GM23338 (cell line): Measurements from ENCODE around the gene HADHA. TPM values are rescaled to one million over a fixed set of nuclear protein-coding genes. Genes with fewer than 3 reads are reported as not detected.

Experiments
- ATAC-seq: fragments of 200-7000 bp; cut with Tn5 transposase; 3 replicates; pipeline ENCODE4 v1.9.1; 2020
- DNase-seq: peaks from one replicate; pipeline ENCODE4 v3.0.0-alpha.2; 2015; ENCODE audit warnings: low spot score
- H2AFZ ChIP-seq: fragments of 200-600 bp; sonication (generic); 2 replicates; pipeline ENCODE4 v1.8.0; 2016; ENCODE audit warnings: antibody characterized with exemption, mild to moderate bottlenecking, moderate library complexity
- H3F3A ChIP-seq: fragments of 200-600 bp; sonication (generic); replicated peaks from 2 replicates; pipeline ENCODE4 v1.8.0; 2017; ENCODE audit warnings: antibody characterized with exemption, mixed run types, low read depth
- H3K27ac ChIP-seq: fragments of 200-600 bp; sonication (generic); 2 replicates; pipeline ENCODE4 v1.6.1; 2016; ENCODE audit warnings: low read depth
- H3K27me3 ChIP-seq: fragments of 200-600 bp; sonication (generic); 2 replicates; pipeline ENCODE4 v1.8.0; 2016; ENCODE audit warnings: mild to moderate bottlenecking, mixed run types, moderate library complexity; ENCODE audit not compliant: insufficient read depth
- H3K36me3 ChIP-seq: fragments of 200-600 bp; sonication (generic); 2 replicates; pipeline ENCODE4 v1.8.0; 2016; ENCODE audit warnings: mild to moderate bottlenecking; ENCODE audit not compliant: insufficient read depth
- H3K4me1 ChIP-seq: fragments of 200-600 bp; sonication (generic); 2 replicates; pipeline ENCODE4 v1.8.0; 2016; ENCODE audit warnings: mild to moderate bottlenecking, moderate library complexity; ENCODE audit not compliant: insufficient read depth
- H3K4me2 ChIP-seq: fragments of 200-600 bp; sonication (generic); 2 replicates; pipeline ENCODE4 v1.7.1; 2017; ENCODE audit warnings: mixed run types
- H3K4me3 ChIP-seq: fragments of 200-600 bp; sonication (generic); 2 replicates; pipeline ENCODE4 v1.6.1; 2016; ENCODE audit warnings: mixed run types
- H3K79me2 ChIP-seq: fragments of 200-600 bp; sonication (generic); replicated peaks from 2 replicates; pipeline ENCODE4 v1.8.0; 2017; ENCODE audit warnings: mild to moderate bottlenecking; ENCODE audit not compliant: insufficient read depth
- H3K9me2 ChIP-seq: fragments of 200-600 bp; sonication (generic); 2 replicates; pipeline ENCODE4 v1.8.0; 2017; ENCODE audit not compliant: insufficient read depth
- H4K20me1 ChIP-seq: fragments of 200-600 bp; sonication (generic); replicated peaks from 2 replicates; pipeline ENCODE4 v1.8.0; 2017; ENCODE audit warnings: mild to moderate bottlenecking; ENCODE audit not compliant: insufficient read depth
- H3K27ac Mint-ChIP-seq: 2 replicates; pipeline ENCODE4 v1.8.0; 2020; ENCODE audit warnings: inconsistent platforms, mild to moderate bottlenecking, moderate library complexity, mixed read lengths
- H3K27me3 Mint-ChIP-seq: 3 replicates; pipeline ENCODE4 v1.8.0; 2022; ENCODE audit warnings: low read depth, mild to moderate bottlenecking, moderate library complexity, mixed read lengths, inconsistent platforms; ENCODE audit not compliant: insufficient read depth, poor library complexity
- H3K36me3 Mint-ChIP-seq: 3 replicates; pipeline ENCODE4 v1.8.0; 2021; ENCODE audit warnings: low read depth, mild to moderate bottlenecking, inconsistent platforms, moderate library complexity, mixed read lengths
- H3K4me1 Mint-ChIP-seq: 3 replicates; pipeline ENCODE4 v1.8.0; 2020; ENCODE audit warnings: mild to moderate bottlenecking, inconsistent platforms, mixed read lengths
- H3K4me3 Mint-ChIP-seq: 3 replicates; pipeline ENCODE4 v1.8.0; 2021; ENCODE audit warnings: moderate library complexity, mild to moderate bottlenecking, inconsistent platforms, mixed read lengths
- H3K9me3 Mint-ChIP-seq: 3 replicates; pipeline ENCODE4 v1.8.0; 2020; ENCODE audit warnings: moderate library complexity, mild to moderate bottlenecking, inconsistent platforms, mixed read lengths
- CREB1 ChIP-seq: fragments of 250-450 bp; sonication (Bioruptor Pico); IDR thresholded peaks from 2 replicates; pipeline ENCODE4 v1.5.0; 2020; ENCODE audit warnings: low read depth, mild to moderate bottlenecking, moderate library complexity
- ETS1 ChIP-seq: IDR thresholded peaks from 2 replicates; pipeline ENCODE4 v1.6.1; 2016; ENCODE audit warnings: antibody characterized with exemption
- JUNB ChIP-seq: IDR thresholded peaks from one replicate; pipeline ENCODE4 v1.6.1; 2016; ENCODE audit warnings: antibody characterized with exemption; ENCODE audit not compliant: unreplicated experiment
- POLR2AphosphoS5 ChIP-seq: IDR thresholded peaks from 2 replicates; pipeline ENCODE4 v1.6.1; 2016; ENCODE audit warnings: antibody characterized with exemption, low read depth
- STAT1 ChIP-seq: IDR thresholded peaks from one replicate; pipeline ENCODE4 v1.6.1; 2016; ENCODE audit warnings: antibody characterized with exemption; ENCODE audit not compliant: unreplicated experiment
- ZNF114 ChIP-seq: fragments of 250-450 bp; sonication (Bioruptor Pico); IDR thresholded peaks from 2 replicates; pipeline ENCODE4 v1.5.0; 2020; ENCODE audit warnings: mild to moderate bottlenecking, moderate library complexity
- ZNF331 ChIP-seq: fragments of 250-450 bp; sonication (Bioruptor Pico); IDR thresholded peaks from 2 replicates; pipeline ENCODE4 v1.5.0; 2020; ENCODE audit warnings: low read depth, mild to moderate bottlenecking, moderate library complexity
- polyA plus RNA-seq: library from polyadenylated mRNA; unstranded; fragments of >200 nt; fragmentation: Nextera tagmentation; extraction: Ambion mirVana; gene quantifications from 2 replicates; pipeline ENCODE4 v1.2.1, GENCODE V29; 2016
- total RNA-seq: library from RNA; depleted of rRNA; stranded (reverse); fragments of >200 nt; shearing (Covaris generic); gene quantifications from 2 replicates; pipeline ENCODE4 v1.2.3, GENCODE V29; 2014
- TF ChIP-seq, protein P1 (sequence below): fragments of 250-450 bp; sonication (Bioruptor Pico); IDR thresholded peaks from 2 replicates; pipeline ENCODE4 v1.5.0; 2020; ENCODE audit warnings: mild to moderate bottlenecking, moderate library complexity
- TF ChIP-seq, protein P2 (sequence below), 2 experiments: fragments of 200-600 bp in 1 of 2; sonication (generic) in 1 of 2; conservative IDR thresholded peaks; 2 replicates each; pipeline versions ENCODE4 v1.5.1 to v1.6.1; 2016 to 2017; ENCODE audit warnings: antibody characterized with exemption in 2 of 2, low read depth in 2 of 2, mild to moderate bottlenecking in 2 of 2, moderate library complexity in 1 of 2

HADHA gene
- total and polyA plus RNA-seq, 2 experiments from 2014 or later = 63.9 to 92.3 TPM

DNA sequence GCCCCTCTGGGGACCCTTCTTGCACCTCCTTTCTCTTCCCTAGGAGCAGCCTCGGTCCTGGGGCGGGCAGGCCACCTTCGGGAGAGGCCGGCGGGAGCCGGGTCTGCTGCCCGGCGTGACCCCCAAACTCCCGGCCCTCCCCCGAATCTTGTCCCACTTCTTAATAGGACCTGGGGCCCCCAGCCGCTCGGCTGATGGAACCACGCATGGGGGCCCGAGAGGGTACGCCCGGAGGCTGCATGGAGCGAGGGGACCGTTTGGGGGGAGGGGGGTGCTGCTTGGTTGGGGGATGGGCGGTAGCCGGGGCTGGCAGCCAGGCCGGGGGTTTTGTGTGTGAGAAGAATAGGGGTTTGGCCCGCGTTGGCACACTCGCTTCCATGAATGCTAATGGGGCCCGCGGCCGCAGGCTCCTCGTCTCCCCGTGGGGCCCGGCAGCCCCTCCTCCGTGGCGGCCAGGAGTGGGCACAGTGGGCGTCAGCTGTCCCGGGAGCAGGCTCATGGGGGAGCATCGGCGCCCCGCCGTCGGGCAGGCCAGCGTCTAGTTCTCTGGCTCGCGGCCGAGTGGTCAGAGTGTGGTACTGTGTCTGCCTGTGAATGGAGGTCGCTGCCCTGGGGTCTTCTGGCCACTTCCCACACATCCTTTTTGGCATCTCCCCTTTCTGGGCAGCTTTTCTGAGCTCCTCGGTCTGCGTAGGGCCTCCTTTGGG is 70.5 kb downstream of the HADHA start (continued):
- TF ChIP-seq, protein P1, sequence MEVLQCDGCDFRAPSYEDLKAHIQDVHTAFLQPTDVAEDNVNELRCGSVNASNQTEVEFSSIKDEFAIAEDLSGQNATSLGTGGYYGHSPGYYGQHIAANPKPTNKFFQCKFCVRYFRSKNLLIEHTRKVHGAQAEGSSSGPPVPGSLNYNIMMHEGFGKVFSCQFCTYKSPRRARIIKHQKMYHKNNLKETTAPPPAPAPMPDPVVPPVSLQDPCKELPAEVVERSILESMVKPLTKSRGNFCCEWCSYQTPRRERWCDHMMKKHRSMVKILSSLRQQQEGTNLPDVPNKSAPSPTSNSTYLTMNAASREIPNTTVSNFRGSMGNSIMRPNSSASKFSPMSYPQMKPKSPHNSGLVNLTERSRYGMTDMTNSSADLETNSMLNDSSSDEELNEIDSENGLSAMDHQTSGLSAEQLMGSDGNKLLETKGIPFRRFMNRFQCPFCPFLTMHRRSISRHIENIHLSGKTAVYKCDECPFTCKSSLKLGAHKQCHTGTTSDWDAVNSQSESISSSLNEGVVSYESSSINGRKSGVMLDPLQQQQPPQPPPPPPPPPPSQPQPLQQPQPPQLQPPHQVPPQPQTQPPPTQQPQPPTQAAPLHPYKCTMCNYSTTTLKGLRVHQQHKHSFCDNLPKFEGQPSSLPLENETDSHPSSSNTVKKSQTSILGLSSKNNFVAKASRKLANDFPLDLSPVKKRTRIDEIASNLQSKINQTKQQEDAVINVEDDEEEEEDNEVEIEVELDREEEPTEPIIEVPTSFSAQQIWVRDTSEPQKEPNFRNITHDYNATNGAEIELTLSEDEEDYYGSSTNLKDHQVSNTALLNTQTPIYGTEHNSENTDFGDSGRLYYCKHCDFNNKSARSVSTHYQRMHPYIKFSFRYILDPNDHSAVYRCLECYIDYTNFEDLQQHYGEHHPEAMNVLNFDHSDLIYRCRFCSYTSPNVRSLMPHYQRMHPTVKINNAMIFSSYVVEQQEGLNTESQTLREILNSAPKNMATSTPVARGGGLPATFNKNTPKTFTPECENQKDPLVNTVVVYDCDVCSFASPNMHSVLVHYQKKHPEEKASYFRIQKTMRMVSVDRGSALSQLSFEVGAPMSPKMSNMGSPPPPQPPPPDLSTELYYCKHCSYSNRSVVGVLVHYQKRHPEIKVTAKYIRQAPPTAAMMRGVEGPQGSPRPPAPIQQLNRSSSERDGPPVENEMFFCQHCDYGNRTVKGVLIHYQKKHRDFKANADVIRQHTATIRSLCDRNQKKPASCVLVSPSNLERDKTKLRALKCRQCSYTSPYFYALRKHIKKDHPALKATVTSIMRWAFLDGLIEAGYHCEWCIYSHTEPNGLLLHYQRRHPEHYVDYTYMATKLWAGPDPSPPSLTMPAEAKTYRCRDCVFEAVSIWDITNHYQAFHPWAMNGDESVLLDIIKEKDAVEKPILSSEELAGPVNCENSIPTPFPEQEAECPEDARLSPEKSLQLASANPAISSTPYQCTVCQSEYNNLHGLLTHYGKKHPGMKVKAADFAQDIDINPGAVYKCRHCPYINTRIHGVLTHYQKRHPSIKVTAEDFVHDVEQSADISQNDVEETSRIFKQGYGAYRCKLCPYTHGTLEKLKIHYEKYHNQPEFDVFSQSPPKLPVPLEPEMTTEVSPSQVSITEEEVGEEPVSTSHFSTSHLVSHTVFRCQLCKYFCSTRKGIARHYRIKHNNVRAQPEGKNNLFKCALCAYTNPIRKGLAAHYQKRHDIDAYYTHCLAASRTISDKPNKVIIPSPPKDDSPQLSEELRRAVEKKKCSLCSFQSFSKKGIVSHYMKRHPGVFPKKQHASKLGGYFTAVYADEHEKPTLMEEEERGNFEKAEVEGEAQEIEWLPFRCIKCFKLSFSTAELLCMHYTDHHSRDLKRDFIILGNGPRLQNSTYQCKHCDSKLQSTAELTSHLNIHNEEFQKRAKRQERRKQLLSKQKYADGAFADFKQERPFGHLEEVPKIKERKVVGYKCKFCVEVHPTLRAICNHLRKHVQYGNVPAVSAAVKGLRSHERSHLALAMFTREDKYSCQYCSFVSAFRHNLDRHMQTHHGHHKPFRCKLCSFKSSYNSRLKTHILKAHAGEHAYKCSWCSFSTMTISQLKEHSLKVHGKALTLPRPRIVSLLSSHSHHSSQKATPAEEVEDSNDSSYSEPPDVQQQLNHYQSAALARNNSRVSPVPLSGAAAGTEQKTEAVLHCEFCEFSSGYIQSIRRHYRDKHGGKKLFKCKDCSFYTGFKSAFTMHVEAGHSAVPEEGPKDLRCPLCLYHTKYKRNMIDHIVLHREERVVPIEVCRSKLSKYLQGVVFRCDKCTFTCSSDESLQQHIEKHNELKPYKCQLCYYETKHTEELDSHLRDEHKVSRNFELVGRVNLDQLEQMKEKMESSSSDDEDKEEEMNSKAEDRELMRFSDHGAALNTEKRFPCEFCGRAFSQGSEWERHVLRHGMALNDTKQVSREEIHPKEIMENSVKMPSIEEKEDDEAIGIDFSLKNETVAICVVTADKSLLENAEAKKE (CRISPR knock-in tag) = no peak
- TF ChIP-seq ZNF331 (no peak), POLR2AphosphoS5 (no peak), ETS1 (no peak), STAT1 (no peak)

DNA sequence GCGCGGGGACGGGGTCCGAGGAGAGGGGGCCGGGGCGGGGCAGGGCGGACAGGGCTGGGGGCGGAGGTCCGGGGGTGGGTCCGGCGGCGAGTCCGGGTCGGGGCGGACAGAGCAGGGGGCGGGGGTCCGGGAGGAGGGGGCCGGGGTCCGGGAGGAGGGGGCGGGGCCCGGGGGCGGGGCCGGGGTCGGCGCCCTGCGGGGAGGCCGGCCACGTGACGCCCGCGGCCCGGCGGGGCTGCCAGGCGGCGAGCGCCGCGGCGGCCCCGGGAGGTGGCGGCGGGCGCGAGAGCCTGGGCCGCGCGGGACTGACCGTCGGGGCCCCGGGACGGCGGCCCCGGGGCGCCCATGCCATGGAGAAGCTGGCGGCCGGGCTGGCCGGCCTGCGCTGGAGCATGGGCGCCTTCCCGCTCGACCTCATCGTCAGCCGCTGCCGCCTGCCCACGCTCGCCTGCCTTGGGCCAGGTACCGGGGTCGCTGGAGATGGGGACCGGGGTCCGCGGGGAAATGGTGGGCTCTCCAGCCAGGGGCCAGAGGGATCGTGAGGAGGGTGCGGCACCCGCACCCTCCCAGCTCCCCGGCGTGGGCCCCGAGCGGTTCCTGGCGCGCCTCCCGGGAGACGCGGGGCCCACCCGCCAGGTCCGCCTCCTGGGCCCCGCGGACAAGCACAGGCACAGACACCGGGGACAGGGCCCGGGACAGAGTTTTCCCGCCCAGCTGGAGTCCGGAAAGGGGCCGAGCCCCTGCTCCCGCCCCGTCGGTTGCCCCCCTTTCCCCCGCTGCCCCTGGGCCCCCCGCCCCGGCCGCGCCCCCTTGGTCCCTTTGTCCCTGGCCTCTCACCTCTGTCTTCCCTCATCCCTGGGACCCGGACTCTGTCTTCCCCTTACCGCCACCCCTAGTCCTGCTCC is 71.3 kb downstream of the HADHA start, which contains the start of gene GAREM2:
GAREM2 (plus strand) TSS at position 218 of the 905 bp plus-strand sequence; CDS start at position 351, 133 bp downstream.
- Mint-ChIP-seq H3K27me3 (peaks cover 19% of the 10 kb centered on the region), H3K36me3 (peaks cover 13% of the 10 kb centered on the region; the same call in 2 of the 3 replicates), H3K9me3 (peaks cover 5% of the 10 kb centered on the region; the same call in 2 of the 3 replicates), H3K4me1 (peaks cover 15% of the 10 kb centered on the region), H3K27ac (no peak within 1 kb of the TSS), H3K4me3 (peak within 1 kb of the TSS; percentile 79)
- H3K4me3 ChIP-seq = peak within 1 kb of the TSS; percentile 92
- H3K36me3 ChIP-seq = peaks cover 4% of the 10 kb centered on the region; the same call in 1 of the 2 replicates
- H3F3A ChIP-seq = 0 out of 2 replicates have a peak, but pooled peaks cover 5% of the 10 kb centered on the region
- peak within 1 kb of the TSS; percentile 90; the same call in 1 of the 2 replicates for H2AFZ ChIP-seq
- H3K4me2 ChIP-seq = peak within 1 kb of the TSS; percentile 91
- ATAC-seq (peak; percentile 23), DNase-seq (peak; percentile 56)
- H4K20me1 ChIP-seq = peaks cover 10% of the 10 kb centered on the region
- H3K27me3 ChIP-seq = no peaks in the 10 kb centered on the region
- no peaks in the 10 kb centered on the region for H3K9me2 ChIP-seq
- peaks cover 12% of the 10 kb centered on the region; the same call in 1 of the 2 replicates for H3K79me2 ChIP-seq
- peaks cover 12% of the 10 kb centered on the region for H3K4me1 ChIP-seq
- no peak within 1 kb of the TSS for H3K27ac ChIP-seq
- TF ChIP-seq POLR2AphosphoS5 (no peak), STAT1 (no peak), ZNF331 (no peak), JUNB (no peak), CREB1 (no peak), ZNF114 (CRISPR knock-in tag) (no peak)
- TF ChIP-seq, protein P2, sequence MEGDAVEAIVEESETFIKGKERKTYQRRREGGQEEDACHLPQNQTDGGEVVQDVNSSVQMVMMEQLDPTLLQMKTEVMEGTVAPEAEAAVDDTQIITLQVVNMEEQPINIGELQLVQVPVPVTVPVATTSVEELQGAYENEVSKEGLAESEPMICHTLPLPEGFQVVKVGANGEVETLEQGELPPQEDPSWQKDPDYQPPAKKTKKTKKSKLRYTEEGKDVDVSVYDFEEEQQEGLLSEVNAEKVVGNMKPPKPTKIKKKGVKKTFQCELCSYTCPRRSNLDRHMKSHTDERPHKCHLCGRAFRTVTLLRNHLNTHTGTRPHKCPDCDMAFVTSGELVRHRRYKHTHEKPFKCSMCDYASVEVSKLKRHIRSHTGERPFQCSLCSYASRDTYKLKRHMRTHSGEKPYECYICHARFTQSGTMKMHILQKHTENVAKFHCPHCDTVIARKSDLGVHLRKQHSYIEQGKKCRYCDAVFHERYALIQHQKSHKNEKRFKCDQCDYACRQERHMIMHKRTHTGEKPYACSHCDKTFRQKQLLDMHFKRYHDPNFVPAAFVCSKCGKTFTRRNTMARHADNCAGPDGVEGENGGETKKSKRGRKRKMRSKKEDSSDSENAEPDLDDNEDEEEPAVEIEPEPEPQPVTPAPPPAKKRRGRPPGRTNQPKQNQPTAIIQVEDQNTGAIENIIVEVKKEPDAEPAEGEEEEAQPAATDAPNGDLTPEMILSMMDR (conservative IDR thresholded peaks at IDR 0.05; ENCODE audit: low read depth in 2 of 2) = no peak
